Measurements from ENCODE around the gene PRDM16. TPM values are rescaled to one million over a fixed set of nuclear protein-coding genes. Genes with fewer than 3 reads are reported as not detected.

PRDM16 gene
- total RNA-seq, 2 experiments from 2014 or later = not detected

- no peaks in the 10 kb centered on the region for H3K4me1 ChIP-seq (ENCODE audit: insufficient read depth, low read length, poor library complexity, severe bottlenecking)
- H3K9me2 ChIP-seq (ENCODE audit: insufficient read depth, low read length) = no peaks in the 10 kb centered on the region
- no peak for DNase-seq (ENCODE audit: low spot score)
- H3K9me3 ChIP-seq (ENCODE audit: low read length) = no peaks in the 10 kb centered on the region
- intact Hi-C loops (cut with micrococcal nuclease; ENCODE audit: unreplicated experiment) = no loop called here
- CTCF ChIA-PET (ENCODE audit: unreplicated experiment) = no interaction called here
- TF ChIP-seq CTCF (conservative IDR thresholded peaks at IDR 0.05; ENCODE audit: low read length) (no peak), EZH2phosphoT487 (IDR thresholded peaks at IDR 0.05; ENCODE audit: borderline replicate concordance, low read depth, low read length) (no peak)
- no peaks in the 10 kb centered on the region for H3K79me2 ChIP-seq (ENCODE audit: insufficient read depth, low read depth, low read length)
- no peak overlapping the region for H3K4me2 ChIP-seq (ENCODE audit: low read length)
- H4K20me1 ChIP-seq (ENCODE audit: insufficient read depth, low read length) = no peaks in the 10 kb centered on the region
- POLR2A ChIA-PET = no interaction called here
- no TSS peak for BruUV-seq (replicated peaks)
- no peak overlapping the region for H2AFZ ChIP-seq (ENCODE audit: low read length)
- no peak overlapping the region for H3K4me3 ChIP-seq (ENCODE audit: low read depth, low read length, poor library complexity, severe bottlenecking)
- H3K27ac ChIP-seq (ENCODE audit: low read depth, low read length, poor library complexity, severe bottlenecking) = no peak overlapping the region
- no peaks in the 10 kb centered on the region for H3K36me3 ChIP-seq (ENCODE audit: insufficient read depth, low read length)
These were observed 46.5 kb upstream of the PRDM16 start for GRCh38 chr1:3022511-3022973.

- Histone ChIP-seq H3K4me2 (ENCODE audit: low read length) (no peak overlapping the region), H3K36me3 (ENCODE audit: insufficient read depth, low read length) (no peaks in the 10 kb centered on the region), H4K20me1 (ENCODE audit: insufficient read depth, low read length) (no peaks in the 10 kb centered on the region), H3K79me2 (ENCODE audit: insufficient read depth, low read depth, low read length) (no peaks in the 10 kb centered on the region), H3K9me3 (ENCODE audit: low read length) (no peaks in the 10 kb centered on the region), H3K4me3 (ENCODE audit: low read depth, low read length, poor library complexity, severe bottlenecking) (no peak overlapping the region), H3K9me2 (ENCODE audit: insufficient read depth, low read length) (no peaks in the 10 kb centered on the region), H2AFZ (ENCODE audit: low read length) (no peak overlapping the region), H3K4me1 (ENCODE audit: insufficient read depth, low read length, poor library complexity, severe bottlenecking) (no peaks in the 10 kb centered on the region), H3K27ac (ENCODE audit: low read depth, low read length, poor library complexity, severe bottlenecking) (no peak overlapping the region)
- BruUV-seq (replicated peaks) = no TSS peak
- intact Hi-C loops (cut with micrococcal nuclease; ENCODE audit: unreplicated experiment) = no loop called here
- POLR2A ChIA-PET = no interaction called here
- no peak for TF ChIP-seq CTCF (conservative IDR thresholded peaks at IDR 0.05; ENCODE audit: low read length)
- no peak for TF ChIP-seq EZH2phosphoT487 (IDR thresholded peaks at IDR 0.05; ENCODE audit: borderline replicate concordance, low read depth, low read length)
- CTCF ChIA-PET (ENCODE audit: unreplicated experiment) = no interaction called here
- DNase-seq (ENCODE audit: low spot score) = no peak
These were observed 46.0 kb upstream of the PRDM16 start for GRCh38 chr1:3022976-3023375.

- no peak overlapping the region for H3K4me3 ChIP-seq (ENCODE audit: low read depth, low read length, poor library complexity, severe bottlenecking)
These were observed 45.0 kb upstream of the PRDM16 start for GRCh38 chr1:3024019-3024418.

More at GRCh38 chr1:3024019-3024418, 45.0 kb upstream of the PRDM16 start:
- no peak for DNase-seq (ENCODE audit: low spot score)
- H3K9me3 ChIP-seq (ENCODE audit: low read length) = no peaks in the 10 kb centered on the region
- POLR2A ChIA-PET = no interaction called here
- H3K27ac ChIP-seq (ENCODE audit: low read depth, low read length, poor library complexity, severe bottlenecking) = no peak overlapping the region
- intact Hi-C loops (cut with micrococcal nuclease; ENCODE audit: unreplicated experiment) = no loop called here
- no peak overlapping the region for H3K4me2 ChIP-seq (ENCODE audit: low read length)
- no peaks in the 10 kb centered on the region for H3K36me3 ChIP-seq (ENCODE audit: insufficient read depth, low read length)
- CTCF ChIA-PET (ENCODE audit: unreplicated experiment) = no interaction called here
- no peaks in the 10 kb centered on the region for H3K9me2 ChIP-seq (ENCODE audit: insufficient read depth, low read length)
- no peak overlapping the region for H2AFZ ChIP-seq (ENCODE audit: low read length)
- H4K20me1 ChIP-seq (ENCODE audit: insufficient read depth, low read length) = no peaks in the 10 kb centered on the region
- BruUV-seq (replicated peaks) = no TSS peak
- no peaks in the 10 kb centered on the region for H3K79me2 ChIP-seq (ENCODE audit: insufficient read depth, low read depth, low read length)
- H3K4me1 ChIP-seq (ENCODE audit: insufficient read depth, low read length, poor library complexity, severe bottlenecking) = no peaks in the 10 kb centered on the region
- TF ChIP-seq EZH2phosphoT487 (IDR thresholded peaks at IDR 0.05; ENCODE audit: borderline replicate concordance, low read depth, low read length) (no peak), CTCF (conservative IDR thresholded peaks at IDR 0.05; ENCODE audit: low read length) (peak; percentile 43; the same call in 1 of the 2 replicates)
